Measurements from ENCODE around the gene SLC24A2. TPM values are rescaled to one million over a fixed set of nuclear protein-coding genes. Genes with fewer than 3 reads are reported as not detected.

The SLC24A2 gene
- total RNA-seq, 4 donors from 2014 or later: not detected

- intact Hi-C loops (cut with DNase I): no loop called here
- no peak for DNase-seq
- Histone ChIP-seq H3K4me1 (peaks cover 0 to 2% of the 10 kb centered on the region in 2 donors), H3K36me3 (no peaks in the 10 kb centered on the region), H3K27ac (no peak overlapping the region), H3K4me3 (replicated peaks in 1 of 3) (no peak overlapping the region), H3K9me3 (no peaks in the 10 kb centered on the region), H3K27me3 (no peaks in the 10 kb centered on the region)
- 44 to 58% methylated on average over 2 of the region's 2 CpGs for WGBS, 2 donors
- no peak for TF ChIP-seq POLR2A (IDR thresholded peaks at IDR 0.05)
- TF ChIP-seq CTCF (IDR thresholded peaks at IDR 0.05): no peak
These were observed 5.3 kb downstream of the SLC24A2 start for GRCh38 chr9:19783500-19783899.

- Histone ChIP-seq H3K4me1 (no peaks in the 10 kb centered on the region), H3K36me3 (no peaks in the 10 kb centered on the region), H3K4me3 (replicated peaks in 1 of 3) (no peak overlapping the region), H3K9me3 (no peaks in the 10 kb centered on the region), H3K27ac (no peak overlapping the region), H3K27me3 (no peaks in the 10 kb centered on the region)
- TF ChIP-seq CTCF (IDR thresholded peaks at IDR 0.05) (no peak), POLR2A (IDR thresholded peaks at IDR 0.05) (no peak)
- DNase-seq: no peak
- intact Hi-C loops (cut with DNase I): no loop called here
- 3 to 5% methylated on average over 3 of the region's 3 CpGs for WGBS, 2 donors
These were observed 6.8 kb downstream of the SLC24A2 start for GRCh38 chr9:19782005-19782404.

- DNase-seq: no peak
- H3K27me3 ChIP-seq: no peaks in the 10 kb centered on the region
- no peaks in the 10 kb centered on the region for H3K36me3 ChIP-seq
- no peaks in the 10 kb centered on the region for H3K4me1 ChIP-seq
- no peak overlapping the region for H3K4me3 ChIP-seq (replicated peaks in 1 of 3)
- no peak overlapping the region for H3K27ac ChIP-seq
- intact Hi-C loops (cut with DNase I): no loop called here
- H3K9me3 ChIP-seq: no peaks in the 10 kb centered on the region
- TF ChIP-seq POLR2A (IDR thresholded peaks at IDR 0.05): no peak
- no peak for TF ChIP-seq CTCF (IDR thresholded peaks at IDR 0.05)
- 72 to 80% methylated on average over 2 of the region's 2 CpGs for WGBS, 2 donors
These were observed 7.6 kb downstream of the SLC24A2 start for GRCh38 chr9:19781240-19781639.

- 65 to 84% methylated on average over 4 of the region's 4 CpGs for WGBS, 2 donors
- H3K27ac ChIP-seq: no peak overlapping the region
- TF ChIP-seq CTCF (IDR thresholded peaks at IDR 0.05) (no peak), POLR2A (IDR thresholded peaks at IDR 0.05) (no peak)
- no peak for DNase-seq
- H3K4me1 ChIP-seq: no peaks in the 10 kb centered on the region
- H3K36me3 ChIP-seq: no peaks in the 10 kb centered on the region
- no peaks in the 10 kb centered on the region for H3K9me3 ChIP-seq
- H3K4me3 ChIP-seq (replicated peaks in 1 of 3): no peak overlapping the region
- no peaks in the 10 kb centered on the region for H3K27me3 ChIP-seq
- intact Hi-C loops (cut with DNase I): no loop called here
These were observed 17.4 kb downstream of the SLC24A2 start for GRCh38 chr9:19771446-19771845.

GRCh38 chr9:19770973-19771372 lies 17.9 kb downstream of the SLC24A2 start:
- Histone ChIP-seq H3K9me3 (no peaks in the 10 kb centered on the region), H3K4me3 (replicated peaks in 1 of 3) (no peak overlapping the region), H3K27me3 (no peaks in the 10 kb centered on the region), H3K4me1 (no peaks in the 10 kb centered on the region), H3K27ac (no peak overlapping the region), H3K36me3 (no peaks in the 10 kb centered on the region)
- DNase-seq: no peak
- intact Hi-C loops (cut with DNase I): no loop called here
- TF ChIP-seq POLR2A (IDR thresholded peaks at IDR 0.05) (no peak), CTCF (IDR thresholded peaks at IDR 0.05) (no peak)
- WGBS, 2 donors: 86 to 89% methylated on average over 5 of the region's 5 CpGs
